NB4 (cell line): ENCODE results near the gene DLG1.

ENCODE experiments used
- DNase-seq: peaks from one replicate; pipeline ENCODE4 v3.0.0; 2010; ENCODE audit warnings: low read depth
- H3K4me3 ChIP-seq: one replicate; pipeline ENCODE4 v1.5.1; 2011; ENCODE audit warnings: mild to moderate bottlenecking, low read depth, low read length, moderate library complexity
- MYC ChIP-seq: IDR thresholded peaks from 2 replicates; pipeline ENCODE4 v1.6.1; 2011; ENCODE audit warnings: low read depth, low read length
- POLR2A ChIP-seq: IDR thresholded peaks from 2 replicates; pipeline ENCODE4 v1.6.1; 2011; ENCODE audit warnings: mild to moderate bottlenecking; ENCODE audit not compliant: insufficient read length; ENCODE audit errors: extremely low read depth
- TF ChIP-seq, protein P1 (sequence below): IDR thresholded peaks from one replicate; pipeline ENCODE4 v1.5.1; 2012; ENCODE audit warnings: low read depth, low read length
- TF ChIP-seq, protein P2 (sequence below): IDR thresholded peaks from 2 replicates; pipeline ENCODE4 v1.6.1; 2011; ENCODE audit warnings: low read depth, low read length

Gene DLG1

DNA sequence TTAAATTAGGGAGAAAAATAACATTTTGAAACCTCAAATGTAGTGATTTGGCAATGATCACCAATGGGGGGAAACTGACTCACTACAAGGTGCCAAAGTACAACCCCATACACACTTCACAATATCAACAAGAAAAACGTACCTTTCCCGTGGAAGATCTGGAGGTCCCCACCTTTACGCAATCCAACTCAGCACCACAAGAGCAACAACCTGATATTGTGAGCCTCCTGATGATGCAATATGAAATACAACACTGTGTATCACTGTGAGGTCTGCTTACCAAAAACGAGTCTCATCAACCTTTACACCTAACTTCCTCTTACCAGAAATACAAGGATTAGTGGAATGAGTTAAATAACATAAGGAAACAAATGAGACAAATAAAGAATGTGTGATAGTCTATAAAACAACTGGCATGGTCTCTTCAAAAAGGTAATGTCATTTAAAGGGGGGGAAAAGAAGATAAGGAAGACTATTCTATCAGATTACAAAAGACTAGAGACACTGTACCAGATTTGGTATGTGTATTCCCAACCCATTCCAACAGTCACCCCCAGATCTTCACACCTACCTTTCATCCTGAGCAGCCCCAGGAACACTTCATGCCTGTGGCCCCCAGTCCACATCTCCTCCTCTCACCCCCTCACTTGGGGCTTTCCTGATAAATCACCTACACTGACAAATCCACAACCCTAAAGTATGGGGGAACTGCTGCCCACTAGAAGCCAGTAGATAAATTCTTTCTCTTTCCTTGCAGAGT lies 27.7 kb downstream of the DLG1 start:
- DNase-seq: peak; percentile 14
- no peak for TF ChIP-seq MYC
- TF ChIP-seq, protein P1, sequence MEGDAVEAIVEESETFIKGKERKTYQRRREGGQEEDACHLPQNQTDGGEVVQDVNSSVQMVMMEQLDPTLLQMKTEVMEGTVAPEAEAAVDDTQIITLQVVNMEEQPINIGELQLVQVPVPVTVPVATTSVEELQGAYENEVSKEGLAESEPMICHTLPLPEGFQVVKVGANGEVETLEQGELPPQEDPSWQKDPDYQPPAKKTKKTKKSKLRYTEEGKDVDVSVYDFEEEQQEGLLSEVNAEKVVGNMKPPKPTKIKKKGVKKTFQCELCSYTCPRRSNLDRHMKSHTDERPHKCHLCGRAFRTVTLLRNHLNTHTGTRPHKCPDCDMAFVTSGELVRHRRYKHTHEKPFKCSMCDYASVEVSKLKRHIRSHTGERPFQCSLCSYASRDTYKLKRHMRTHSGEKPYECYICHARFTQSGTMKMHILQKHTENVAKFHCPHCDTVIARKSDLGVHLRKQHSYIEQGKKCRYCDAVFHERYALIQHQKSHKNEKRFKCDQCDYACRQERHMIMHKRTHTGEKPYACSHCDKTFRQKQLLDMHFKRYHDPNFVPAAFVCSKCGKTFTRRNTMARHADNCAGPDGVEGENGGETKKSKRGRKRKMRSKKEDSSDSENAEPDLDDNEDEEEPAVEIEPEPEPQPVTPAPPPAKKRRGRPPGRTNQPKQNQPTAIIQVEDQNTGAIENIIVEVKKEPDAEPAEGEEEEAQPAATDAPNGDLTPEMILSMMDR: no peak
- no peak for TF ChIP-seq POLR2A
- TF ChIP-seq, protein P2, sequence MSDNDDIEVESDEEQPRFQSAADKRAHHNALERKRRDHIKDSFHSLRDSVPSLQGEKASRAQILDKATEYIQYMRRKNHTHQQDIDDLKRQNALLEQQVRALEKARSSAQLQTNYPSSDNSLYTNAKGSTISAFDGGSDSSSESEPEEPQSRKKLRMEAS: no peak
- H3K4me3 ChIP-seq: no peak overlapping the region

DNA sequence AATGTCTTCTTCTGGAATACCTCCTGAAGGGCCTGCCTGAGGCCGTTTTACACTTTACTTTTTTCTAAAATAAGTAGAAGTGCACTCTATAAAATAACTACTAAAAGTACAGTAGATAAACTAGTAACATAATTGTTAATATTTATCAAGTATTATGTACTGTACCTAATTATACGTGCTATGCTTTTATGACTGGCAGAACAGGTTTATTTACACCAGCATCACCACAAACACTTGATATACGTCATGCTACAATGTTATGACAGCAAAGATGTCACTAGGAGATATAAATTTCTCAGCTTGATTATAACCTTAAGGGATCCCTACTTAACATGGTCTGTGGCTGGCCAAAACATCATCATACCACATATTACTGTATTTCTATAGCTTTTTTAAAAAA lies 29.4 kb downstream of the DLG1 start:
- H3K4me3 ChIP-seq: no peak overlapping the region
- no peak for TF ChIP-seq POLR2A
- TF ChIP-seq, protein P2: no peak
- TF ChIP-seq, protein P1: no peak
- no peak for TF ChIP-seq MYC
- DNase-seq: no peak

DNA sequence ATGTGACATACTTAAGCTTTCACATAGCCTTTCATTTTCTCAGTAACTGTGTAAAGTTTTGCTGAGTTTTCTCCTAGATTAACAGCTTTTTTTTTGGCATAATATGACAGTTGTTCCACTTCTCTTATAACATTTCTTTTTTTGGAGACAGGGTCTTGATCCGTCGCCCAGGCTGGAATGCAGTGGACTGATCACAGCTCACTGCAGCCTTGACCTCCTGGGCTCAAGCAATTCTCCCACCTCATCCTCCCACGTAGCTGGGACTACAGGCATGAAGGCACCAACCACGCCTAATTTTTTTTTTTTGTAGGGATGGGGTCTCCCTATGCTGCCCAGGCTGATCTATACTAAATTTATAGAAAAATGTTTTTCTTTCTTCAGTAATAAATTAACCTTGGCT lies 30.1 kb downstream of the DLG1 start:
- no peak overlapping the region for H3K4me3 ChIP-seq
- DNase-seq: no peak
- TF ChIP-seq, protein P1: no peak

DNA sequence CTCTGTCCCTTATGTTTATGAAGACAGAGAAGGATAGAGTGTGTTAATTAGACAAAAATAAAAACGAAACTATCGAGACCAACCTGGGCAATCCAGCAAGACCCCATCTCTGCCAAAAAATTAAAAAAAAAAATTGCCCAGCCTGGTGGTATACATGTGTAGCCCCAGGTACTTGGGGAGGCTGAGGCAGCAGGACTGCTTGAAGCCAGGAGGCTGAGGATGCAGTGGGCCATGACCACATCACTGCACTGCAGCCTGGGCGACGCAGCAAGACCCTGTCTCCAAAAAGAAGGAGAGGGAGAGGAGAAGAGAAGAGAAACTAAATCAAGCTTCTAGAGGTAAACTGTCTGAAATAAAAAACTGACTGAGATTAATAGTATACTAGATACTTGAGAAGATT lies 32.1 kb downstream of the DLG1 start:
- no peak overlapping the region for H3K4me3 ChIP-seq
- DNase-seq: no peak
- TF ChIP-seq, protein P1: no peak
- TF ChIP-seq, protein P2: no peak
- TF ChIP-seq POLR2A: no peak
- no peak for TF ChIP-seq MYC

DNA sequence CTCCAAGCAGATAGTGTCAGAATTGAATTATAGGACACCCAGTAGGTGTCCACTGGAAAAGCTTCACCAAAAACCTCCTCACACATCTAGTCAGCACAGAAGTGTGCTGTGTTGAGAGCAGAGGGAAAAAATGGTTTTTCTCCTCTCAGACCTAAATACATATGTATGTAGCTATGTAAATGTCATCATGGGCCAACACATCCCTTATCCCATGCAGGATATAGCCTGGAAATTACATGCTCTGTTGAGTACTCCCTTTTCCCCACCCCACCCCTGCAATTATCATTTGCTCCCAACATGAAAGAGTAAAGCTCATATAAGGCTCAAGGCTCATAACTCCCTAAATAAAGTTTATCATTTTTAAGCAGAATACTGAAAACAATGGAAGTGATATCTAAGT lies 35.7 kb downstream of the DLG1 start:
- no peak overlapping the region for H3K4me3 ChIP-seq
- TF ChIP-seq, protein P1: no peak
- TF ChIP-seq MYC (no peak), POLR2A (no peak)
- TF ChIP-seq, protein P2: no peak
- DNase-seq: no peak

DNA sequence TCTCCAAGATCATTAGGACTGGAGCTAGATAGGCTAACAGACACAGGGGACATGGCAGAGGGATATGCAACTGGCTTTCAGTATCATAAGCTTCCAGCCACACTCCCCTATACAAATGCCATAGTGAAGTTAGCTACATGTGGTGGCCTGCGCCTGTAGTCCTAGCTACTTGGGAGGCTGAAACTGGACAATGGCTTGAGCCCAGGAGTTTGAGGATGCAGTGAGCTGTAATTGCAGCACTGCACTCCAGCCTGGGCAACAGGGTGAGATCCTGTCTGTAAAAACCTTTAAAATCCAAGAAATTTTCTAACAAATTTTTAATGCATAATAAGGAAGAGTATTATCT lies 37.3 kb downstream of the DLG1 start:
- TF ChIP-seq, protein P2: no peak
- TF ChIP-seq POLR2A (no peak), MYC (no peak)
- TF ChIP-seq, protein P1: no peak
- no peak overlapping the region for H3K4me3 ChIP-seq
- no peak for DNase-seq
